ENCODE measurements around the gene ZNF385A. TPM values are rescaled to one million over a fixed set of nuclear protein-coding genes. Genes with fewer than 3 reads are reported as not detected.

ZNF385A gene
- total and polyA plus RNA-seq, 2 of the 4 experiments (the other 2 are of a cell fraction) = 0.36 to 2.5 TPM

GRCh38 chr12:54388237-54389133 lies 4.0 kb upstream of the ZNF385A start (continued):
- TF ChIP-seq MXI1 (IDR thresholded peaks at IDR 0.05; ENCODE audit: borderline replicate concordance, low read depth, low read length) = no peak

GRCh38 chr12:54387114-54387467 lies 2.6 kb upstream of the ZNF385A start:
- no peak overlapping the region for H3K27ac ChIP-seq (ENCODE audit: insufficient read depth, low read length)
- no peak for TF ChIP-seq POLR2A (IDR thresholded peaks at IDR 0.05; ENCODE audit: low read depth, low read length)
- no peak for TF ChIP-seq BHLHE40 (IDR thresholded peaks at IDR 0.05; ENCODE audit: low read depth, low read length)
- TF ChIP-seq MAFK (IDR thresholded peaks at IDR 0.05; ENCODE audit: low read depth, low read length) = no peak
- no peak for TF ChIP-seq CEBPB (IDR thresholded peaks at IDR 0.05; ENCODE audit: low read depth, low read length)
- TF ChIP-seq NFE2L2 (IDR thresholded peaks at IDR 0.05; ENCODE audit: low read depth, low read length) = no peak
- TF ChIP-seq FOS (IDR thresholded peaks at IDR 0.05; ENCODE audit: low read depth, low read length) = no peak
- TF ChIP-seq ELK1 (IDR thresholded peaks at IDR 0.05; ENCODE audit: borderline replicate concordance, low read depth, low read length) = no peak
- no peak for TF ChIP-seq RCOR1 (IDR thresholded peaks at IDR 0.05; ENCODE audit: insufficient replicate concordance, low read length)
- TF ChIP-seq, protein P1, sequence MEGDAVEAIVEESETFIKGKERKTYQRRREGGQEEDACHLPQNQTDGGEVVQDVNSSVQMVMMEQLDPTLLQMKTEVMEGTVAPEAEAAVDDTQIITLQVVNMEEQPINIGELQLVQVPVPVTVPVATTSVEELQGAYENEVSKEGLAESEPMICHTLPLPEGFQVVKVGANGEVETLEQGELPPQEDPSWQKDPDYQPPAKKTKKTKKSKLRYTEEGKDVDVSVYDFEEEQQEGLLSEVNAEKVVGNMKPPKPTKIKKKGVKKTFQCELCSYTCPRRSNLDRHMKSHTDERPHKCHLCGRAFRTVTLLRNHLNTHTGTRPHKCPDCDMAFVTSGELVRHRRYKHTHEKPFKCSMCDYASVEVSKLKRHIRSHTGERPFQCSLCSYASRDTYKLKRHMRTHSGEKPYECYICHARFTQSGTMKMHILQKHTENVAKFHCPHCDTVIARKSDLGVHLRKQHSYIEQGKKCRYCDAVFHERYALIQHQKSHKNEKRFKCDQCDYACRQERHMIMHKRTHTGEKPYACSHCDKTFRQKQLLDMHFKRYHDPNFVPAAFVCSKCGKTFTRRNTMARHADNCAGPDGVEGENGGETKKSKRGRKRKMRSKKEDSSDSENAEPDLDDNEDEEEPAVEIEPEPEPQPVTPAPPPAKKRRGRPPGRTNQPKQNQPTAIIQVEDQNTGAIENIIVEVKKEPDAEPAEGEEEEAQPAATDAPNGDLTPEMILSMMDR (conservative IDR thresholded peaks at IDR 0.05; ENCODE audit: low read depth, low read length) = no peak
- no peak for TF ChIP-seq MAZ (IDR thresholded peaks at IDR 0.05; ENCODE audit: borderline replicate concordance, low read depth, low read length)
- TF ChIP-seq RFX5 (IDR thresholded peaks at IDR 0.05; ENCODE audit: low read depth, low read length) = no peak
- TF ChIP-seq USF2 (IDR thresholded peaks at IDR 0.05; ENCODE audit: low read depth, low read length) = no peak

More at GRCh38 chr12:54387114-54387467, 2.6 kb upstream of the ZNF385A start:
- WGBS, 2 experiments (ENCODE audit: extremely low coverage in 2 of 2, insufficient read length in 1 of 2) = 85% methylated on average over 2 of the region's 3 CpGs; no CpG with 5 or more reads in 1 of the 2 experiments
- Histone ChIP-seq H3K9me3 (ENCODE audit: control insufficient read depth, insufficient read depth, low read length) (no peaks in the 10 kb centered on the region), H3K4me3 (ENCODE audit: insufficient read depth, low read depth, low read length) (no peak overlapping the region), H2BK20ac (ENCODE audit: low read depth, low read length) (no peak overlapping the region), H3K9me1 (ENCODE audit: insufficient read depth, low read length) (no peaks in the 10 kb centered on the region; the same call in 1 of the 2 replicates), H3K4me1 (ENCODE audit: control insufficient read depth, insufficient read depth, low read length) (peaks cover 13% of the 10 kb centered on the region), H4K8ac (ENCODE audit: low read depth in 2 of 2, low read length in 2 of 2) (no peak overlapping the region), H2BK15ac (ENCODE audit: low read depth, low read length) (no peak overlapping the region), H4K91ac (ENCODE audit: insufficient read depth, low read depth, low read length) (no peak overlapping the region), H3K36me3 (ENCODE audit: control insufficient read depth, insufficient read depth, low read length) (peaks cover 3% of the 10 kb centered on the region; the same call in 1 of the 2 replicates), H2BK5ac (ENCODE audit: low read depth, low read length, poor library complexity, severe bottlenecking) (no peak overlapping the region), H2BK120ac (ENCODE audit: low read depth, low read length) (no peak overlapping the region), H3K14ac (replicated peaks; ENCODE audit: low read depth, low read length) (no peak overlapping the region), H2AFZ (replicated peaks; ENCODE audit: low read length, poor library complexity) (no peak overlapping the region), H2AK5ac (ENCODE audit: low read depth, low read length) (no peak overlapping the region), H3K56ac (ENCODE audit: extremely low read depth, insufficient read depth, low read length) (no peak overlapping the region), H3K79me1 (ENCODE audit: low read depth in 1 of 2, low read length in 2 of 2) (no peaks in the 10 kb centered on the region), H2AK9ac (replicated peaks; ENCODE audit: low read depth, low read length, poor library complexity) (no peak overlapping the region), H3K4ac (ENCODE audit: low read depth, low read length) (no peak overlapping the region), H4K5ac (ENCODE audit: low read depth, low read length) (no peak overlapping the region), H3K23ac (ENCODE audit: low read depth, low read length) (no peak overlapping the region), H3K18ac (ENCODE audit: low read depth, low read length) (no peak overlapping the region), H3K9ac (ENCODE audit: low read depth, low read length) (no peak overlapping the region), H3K27me3 (ENCODE audit: control insufficient read depth, insufficient read depth, low read length) (no peaks in the 10 kb centered on the region), H3K4me2 (ENCODE audit: low read depth, low read length) (no peak overlapping the region), H4K20me1 (ENCODE audit: insufficient read depth, low read length) (no peaks in the 10 kb centered on the region)
- DNase-seq (no peak), ATAC-seq (ENCODE audit: low read depth) (no peak)
- in situ Hi-C loops (cut with MboI; ENCODE audit: low sequenced_read_pairs) = no loop called here
- intact Hi-C loops (cut with micrococcal nuclease) = no loop called here
- BruUV-seq (replicated peaks) = no TSS peak
- CTCF ChIA-PET = interaction anchor here (0.7 to 1.2 kb wide), 2 partner anchors 12 to 60 kb away, joined by 3 to 5 read pairs; no protein-coding TSS in a partner anchor
- dilution Hi-C loops (cut with HindIII; ENCODE audit: low sequenced_read_pairs, unreplicated experiment) = no loop called here
- POLR2A ChIA-PET (ENCODE audit: unreplicated experiment) = no interaction called here
